A549 (cell line): ENCODE results near the gene SPPL2B. TPM values are rescaled to one million over a fixed set of nuclear protein-coding genes. Genes with fewer than 3 reads are reported as not detected.

Experiments
- ATAC-seq, 2 experiments: fragments of 200-7000 bp in 1 of 2; fragments of >200 bp in 1 of 2; cut with Nextera tagmentation in 1 of 2; cut with Tn5 transposase in 1 of 2; 3 replicates each; pipeline versions ENCODE4 v1.8.0 to v1.9.1; 2018 to 2020; ENCODE audit warnings: mild to moderate bottlenecking in 1 of 2, moderate library complexity in 1 of 2
- CTCF ChIA-PET: fragments of 300-600 bp; sonication (Branson Sonifier 250); formaldehyde crosslinking; extraction: SDS; loops from one replicate; lab custom pipeline; 2021; ENCODE audit warnings: antibody characterized with exemption, inconsistent platforms; lab: Yijun Ruan, JAX
- POLR2A ChIA-PET: fragments of 350-600 bp; formaldehyde crosslinking; extraction: SDS; loops from one replicate; lab custom pipeline; 2021; ENCODE audit warnings: antibody characterized with exemption, inconsistent platforms; lab: Yijun Ruan, JAX
- DNase-seq, 2 experiments: peaks; one replicate each; pipeline versions ENCODE4 v3.0.0 to v3.0.0-alpha.2; 2011 to 2016; ENCODE audit warnings: low read depth in 1 of 2, low spot score in 1 of 2
- FAIRE-seq: peaks from 2 replicates; lab custom pipeline; 2011; peaks lifted over from hg19 to GRCh38; lab: Jason Lieb, UNC
- H3K27ac ChIP-seq, 2 experiments: fragments of >200 bp; sonication (Bioruptor Twin); formaldehyde crosslinking; 3 replicates each; pipeline ENCODE4 v1.5.1; 2016 to 2017
- H3K4me1 ChIP-seq: fragments of >200 bp; sonication (Bioruptor Twin); formaldehyde crosslinking; 3 replicates; pipeline ENCODE4 v1.6.1; 2016
- H3K4me2 ChIP-seq: fragments of >200 bp; sonication (Bioruptor Twin); formaldehyde crosslinking; 3 replicates; pipeline ENCODE4 v1.6.1; 2016
- H3K4me3 ChIP-seq: fragments of >200 bp; sonication (Bioruptor Twin); formaldehyde crosslinking; 3 replicates; pipeline ENCODE4 v1.5.1; 2016
- H3K9me3 ChIP-seq: fragments of >200 bp; sonication (Bioruptor Twin); formaldehyde crosslinking; 3 replicates; pipeline ENCODE4 v1.6.1; 2016
- BHLHE40 ChIP-seq: IDR thresholded peaks from 2 replicates; pipeline ENCODE4 v1.6.1; 2012; ENCODE audit warnings: low read depth, low read length, inconsistent platforms
- CBX2 ChIP-seq: fragments of 200-600 bp; sonication (generic); IDR thresholded peaks from 2 replicates; pipeline ENCODE4 v1.6.1; 2016; ENCODE audit warnings: low read depth, mild to moderate bottlenecking, borderline replicate concordance
- CEBPB ChIP-seq, 2 experiments: fragments of >200 bp in 1 of 2; sonication (Bioruptor Twin) in 1 of 2; formaldehyde crosslinking in 1 of 2; IDR thresholded peaks; 2 replicates each; pipeline ENCODE4 v1.6.1; 2012 to 2016
- CHD2 ChIP-seq: fragments of 150-350 bp; IDR thresholded peaks from 2 replicates; pipeline ENCODE4 v1.6.1; 2014; ENCODE audit warnings: low read length; ENCODE audit not compliant: partially characterized antibody
- CHD4 ChIP-seq: fragments of 200-600 bp; sonication (generic); IDR thresholded peaks from 2 replicates; pipeline ENCODE4 v1.6.1; 2016; ENCODE audit warnings: antibody characterized with exemption, mild to moderate bottlenecking, borderline replicate concordance
- EHF ChIP-seq: fragments of 250-450 bp; sonication (Bioruptor Pico); IDR thresholded peaks from 2 replicates; pipeline ENCODE4 v1.5.0; 2020; ENCODE audit warnings: mild to moderate bottlenecking
- ESRRA ChIP-seq: fragments of 150-350 bp; IDR thresholded peaks from 2 replicates; pipeline ENCODE4 v1.6.1; 2014; ENCODE audit warnings: mild to moderate bottlenecking, low read length, borderline replicate concordance
- GATA3 ChIP-seq: IDR thresholded peaks from 2 replicates; pipeline ENCODE4 v1.6.1; 2012; ENCODE audit warnings: borderline replicate concordance
- HEYL ChIP-seq: fragments of 250-450 bp; sonication (Bioruptor Pico); IDR thresholded peaks from 2 replicates; pipeline ENCODE4 v1.8.0; 2021; ENCODE audit warnings: mild to moderate bottlenecking, moderate library complexity
- HOXB5 ChIP-seq: fragments of 250-450 bp; sonication (Bioruptor Pico); IDR thresholded peaks from 2 replicates; pipeline ENCODE4 v1.5.0; 2020; ENCODE audit warnings: mild to moderate bottlenecking, moderate library complexity
- KDM1A ChIP-seq: fragments of 200-600 bp; sonication (generic); IDR thresholded peaks from 2 replicates; pipeline ENCODE4 v1.6.1; 2016; ENCODE audit warnings: low read depth, mild to moderate bottlenecking
- NPAS2 ChIP-seq: fragments of 250-450 bp; sonication (Bioruptor Pico); IDR thresholded peaks from 2 replicates; pipeline ENCODE4 v1.8.0; 2022; ENCODE audit warnings: mild to moderate bottlenecking, moderate library complexity, borderline replicate concordance
- RAD21 ChIP-seq, 2 experiments: fragments of >200 bp in 1 of 2; sonication (Bioruptor Twin) in 1 of 2; formaldehyde crosslinking in 1 of 2; IDR thresholded peaks in 1 of 2; conservative IDR thresholded peaks in 1 of 2; 2 replicates in 1 of 2; 3 replicates in 1 of 2; pipeline ENCODE4 v1.6.1; 2012 to 2018; ENCODE audit warnings: inconsistent platforms in 1 of 2
- RARB ChIP-seq: fragments of 250-450 bp; sonication (Bioruptor Pico); IDR thresholded peaks from 2 replicates; pipeline ENCODE4 v1.8.0; 2021; ENCODE audit warnings: mild to moderate bottlenecking, moderate library complexity
- RCOR1 ChIP-seq: fragments of 150-350 bp; IDR thresholded peaks from 2 replicates; pipeline ENCODE4 v1.6.1; 2014; ENCODE audit warnings: antibody characterized with exemption, low read length, low read depth
- REST ChIP-seq: fragments of 200-600 bp; sonication (generic); IDR thresholded peaks from 2 replicates; pipeline ENCODE4 v1.6.1; 2016; ENCODE audit warnings: antibody characterized with exemption, mild to moderate bottlenecking, moderate library complexity
- RFX5 ChIP-seq: fragments of 450-650 bp; IDR thresholded peaks from 2 replicates; pipeline ENCODE4 v1.7.1; 2014; ENCODE audit warnings: antibody characterized with exemption, mild to moderate bottlenecking, moderate library complexity
- RNF2 ChIP-seq: fragments of 200-600 bp; sonication (generic); IDR thresholded peaks from 2 replicates; pipeline ENCODE4 v1.6.1; 2016; ENCODE audit warnings: low read depth, mild to moderate bottlenecking, antibody characterized with exemption, moderate library complexity, borderline replicate concordance
- ZFP36 ChIP-seq: fragments of 450-650 bp; IDR thresholded peaks from 2 replicates; pipeline ENCODE4 v1.6.1; 2014; ENCODE audit warnings: borderline replicate concordance; ENCODE audit not compliant: partially characterized antibody
- WGBS: methylation state at CpG from one replicate; pipeline ENCODE4 v1.1.6; 2017; ENCODE audit errors: missing lambda C conversion rate; 5-methylcytosine and 5-hydroxymethylcytosine counted together
- polyA plus RNA-seq, 4 experiments: library from polyadenylated mRNA; depleted of rRNA in 3 of 4; stranded (reverse); fragments of >200 nt; fragmentation: RNase III in 1 of 4; extraction: RNeasy Plus Mini Kit Qiagen cat#74134 plus additional on column Dnase treatment in 1 of 4; gene quantifications; 2 replicates in 3 of 4; 3 replicates in 1 of 4; pipeline ENCODE4 v1.2.3, GENCODE V29; 2011 to 2017
- TF ChIP-seq, protein P1 (sequence below): IDR thresholded peaks from 2 replicates; pipeline ENCODE4 v1.6.1; 2012
- TF ChIP-seq, protein P2 (sequence below): fragments of 250-450 bp; sonication (Bioruptor Pico); IDR thresholded peaks from 2 replicates; pipeline ENCODE4 v1.5.0; 2021; ENCODE audit warnings: mild to moderate bottlenecking, moderate library complexity, borderline replicate concordance
- TF ChIP-seq, protein P3 (sequence below): IDR thresholded peaks from 2 replicates; pipeline ENCODE4 v1.6.1; 2012
- TF ChIP-seq, protein P4 (sequence below): fragments of 250-450 bp; sonication (Bioruptor Pico); IDR thresholded peaks from 2 replicates; pipeline ENCODE4 v1.5.0; 2020; ENCODE audit warnings: low read depth, mild to moderate bottlenecking, moderate library complexity

Gene SPPL2B
- polyA plus RNA-seq, 2 of the 4 experiments (the other 2 are of a cell fraction), result 11.3 to 36.5 TPM

GRCh38 chr19:2324220-2324948 lies 4.1 kb upstream of the SPPL2B start:
- DNase-seq (no peak), ATAC-seq (no peak), FAIRE-seq (no peak)
- ChIA-PET CTCF (no interaction called here), POLR2A (no interaction called here)
- H3K4me1 ChIP-seq, result peaks cover 9% of the 10 kb centered on the region
- TF ChIP-seq CBX2, result no peak
- TF ChIP-seq, protein P1, sequence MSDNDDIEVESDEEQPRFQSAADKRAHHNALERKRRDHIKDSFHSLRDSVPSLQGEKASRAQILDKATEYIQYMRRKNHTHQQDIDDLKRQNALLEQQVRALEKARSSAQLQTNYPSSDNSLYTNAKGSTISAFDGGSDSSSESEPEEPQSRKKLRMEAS, result no peak
- TF ChIP-seq, protein P2, sequence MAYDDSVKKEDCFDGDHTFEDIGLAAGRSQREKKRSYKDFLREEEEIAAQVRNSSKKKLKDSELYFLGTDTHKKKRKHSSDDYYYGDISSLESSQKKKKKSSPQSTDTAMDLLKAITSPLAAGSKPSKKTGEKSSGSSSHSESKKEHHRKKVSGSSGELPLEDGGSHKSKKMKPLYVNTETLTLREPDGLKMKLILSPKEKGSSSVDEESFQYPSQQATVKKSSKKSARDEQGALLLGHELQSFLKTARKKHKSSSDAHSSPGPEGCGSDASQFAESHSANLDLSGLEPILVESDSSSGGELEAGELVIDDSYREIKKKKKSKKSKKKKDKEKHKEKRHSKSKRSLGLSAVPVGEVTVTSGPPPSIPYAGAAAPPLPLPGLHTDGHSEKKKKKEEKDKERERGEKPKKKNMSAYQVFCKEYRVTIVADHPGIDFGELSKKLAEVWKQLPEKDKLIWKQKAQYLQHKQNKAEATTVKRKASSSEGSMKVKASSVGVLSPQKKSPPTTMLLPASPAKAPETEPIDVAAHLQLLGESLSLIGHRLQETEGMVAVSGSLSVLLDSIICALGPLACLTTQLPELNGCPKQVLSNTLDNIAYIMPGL (CRISPR knock-in tag), result no peak
- no peak for TF ChIP-seq ZFP36
- no peak overlapping the region for H3K4me3 ChIP-seq
- no peaks in the 10 kb centered on the region for H3K9me3 ChIP-seq
- 95% methylated on average over 27 of the region's 34 CpGs for whole genome bisulfite sequencing
- H3K4me2 ChIP-seq, result no peak overlapping the region
- no peak overlapping the region for H3K27ac ChIP-seq

DNA sequence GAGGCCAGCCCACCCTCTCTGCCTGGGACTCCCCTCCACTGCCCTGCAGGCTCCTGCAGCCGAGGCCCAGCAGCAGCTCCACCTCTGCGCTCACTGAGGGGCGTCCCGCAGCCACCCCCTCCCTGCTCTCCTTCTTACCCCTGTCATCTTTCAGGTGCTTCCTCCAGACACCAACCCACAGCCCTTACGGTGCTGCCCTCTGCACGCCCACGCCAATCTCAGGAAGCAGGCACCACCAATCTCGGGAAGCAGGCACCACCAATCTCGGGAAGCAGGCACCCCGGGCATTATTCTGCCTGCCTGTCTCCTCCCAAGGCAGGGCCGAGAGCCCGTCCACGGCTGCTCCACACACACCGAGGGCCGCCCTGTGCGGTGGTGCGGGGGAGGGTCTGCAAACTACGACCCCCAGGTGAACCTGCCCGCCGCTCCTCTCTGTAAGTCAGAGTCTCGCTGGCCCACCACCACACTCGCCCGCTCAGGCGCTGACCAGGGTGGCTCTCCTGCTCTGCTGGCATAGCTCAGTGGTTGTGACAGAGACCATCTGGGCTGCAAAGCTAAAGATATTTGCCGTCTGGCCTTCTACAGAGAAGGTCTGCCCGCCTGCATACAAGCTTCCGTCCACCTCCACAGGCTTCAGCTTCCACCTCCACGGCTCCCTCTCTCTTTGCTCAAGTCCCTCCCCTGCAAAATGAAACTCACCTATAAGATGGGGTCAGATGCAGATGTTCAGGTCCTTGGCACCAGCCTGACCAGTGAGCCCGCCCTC lies 3.0 kb upstream of the SPPL2B start:
- Histone ChIP-seq H3K4me3 (no peak overlapping the region), H3K9me3 (no peaks in the 10 kb centered on the region), H3K27ac (no peak overlapping the region), H3K4me1 (peaks cover 19% of the 10 kb centered on the region), H3K4me2 (no peak overlapping the region)
- DNase-seq, result no peak
- ChIA-PET POLR2A (no interaction called here), CTCF (interaction anchor here (0.9 to 2.3 kb wide), 2 partner anchors 10 to 169 kb away, joined by 3 to 6 read pairs; no protein-coding TSS in a partner anchor)
- TF ChIP-seq NPAS2 (CRISPR knock-in tag) (no peak), CHD4 (no peak), CHD2 (no peak), RNF2 (no peak), CEBPB (IDR thresholded peaks at IDR 0.05) (no peak), REST (no peak), RFX5 (no peak), RCOR1 (no peak), RARB (CRISPR knock-in tag) (no peak), EHF (no peak), BHLHE40 (no peak), ESRRA (no peak), HOXB5 (no peak), GATA3 (no peak), RAD21 (conservative IDR thresholded peaks at IDR 0.05 in 1 of 2, IDR thresholded peaks at IDR 0.05 in 1 of 2) (no peak), HEYL (CRISPR knock-in tag) (no peak), KDM1A (no peak)
- TF ChIP-seq, protein P3, sequence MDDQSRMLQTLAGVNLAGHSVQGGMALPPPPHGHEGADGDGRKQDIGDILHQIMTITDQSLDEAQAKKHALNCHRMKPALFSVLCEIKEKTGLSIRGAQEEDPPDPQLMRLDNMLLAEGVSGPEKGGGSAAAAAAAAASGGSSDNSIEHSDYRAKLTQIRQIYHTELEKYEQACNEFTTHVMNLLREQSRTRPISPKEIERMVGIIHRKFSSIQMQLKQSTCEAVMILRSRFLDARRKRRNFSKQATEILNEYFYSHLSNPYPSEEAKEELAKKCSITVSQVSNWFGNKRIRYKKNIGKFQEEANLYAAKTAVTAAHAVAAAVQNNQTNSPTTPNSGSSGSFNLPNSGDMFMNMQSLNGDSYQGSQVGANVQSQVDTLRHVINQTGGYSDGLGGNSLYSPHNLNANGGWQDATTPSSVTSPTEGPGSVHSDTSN, result no peak
- TF ChIP-seq, protein P4, sequence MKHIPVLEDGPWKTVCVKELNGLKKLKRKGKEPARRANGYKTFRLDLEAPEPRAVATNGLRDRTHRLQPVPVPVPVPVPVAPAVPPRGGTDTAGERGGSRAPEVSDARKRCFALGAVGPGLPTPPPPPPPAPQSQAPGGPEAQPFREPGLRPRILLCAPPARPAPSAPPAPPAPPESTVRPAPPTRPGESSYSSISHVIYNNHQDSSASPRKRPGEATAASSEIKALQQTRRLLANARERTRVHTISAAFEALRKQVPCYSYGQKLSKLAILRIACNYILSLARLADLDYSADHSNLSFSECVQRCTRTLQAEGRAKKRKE (CRISPR knock-in tag), result no peak
- no peak for ATAC-seq
- FAIRE-seq, result no peak
- WGBS, result 91% methylated on average over 13 of the region's 29 CpGs
